GM19438 (cell line): ENCODE measurements around the gene RPA1.

Source experiments
- ATAC-seq: cut with Tn5 transposase; IDR thresholded peaks from one replicate; pipeline ENCODE4 v1.9.1; 2021; ENCODE audit warnings: low read depth; ENCODE audit not compliant: unreplicated experiment

The RPA1 gene

GRCh38 chr17:1936766-1937165 lies 107.0 kb downstream of the RPA1 start:
- ATAC-seq: no peak

GRCh38 chr17:1937461-1937860 lies 107.7 kb downstream of the RPA1 start:
- no peak for ATAC-seq

GRCh38 chr17:1939981-1940809 lies 110.4 kb downstream of the RPA1 start:
- ATAC-seq: no peak

DNA sequence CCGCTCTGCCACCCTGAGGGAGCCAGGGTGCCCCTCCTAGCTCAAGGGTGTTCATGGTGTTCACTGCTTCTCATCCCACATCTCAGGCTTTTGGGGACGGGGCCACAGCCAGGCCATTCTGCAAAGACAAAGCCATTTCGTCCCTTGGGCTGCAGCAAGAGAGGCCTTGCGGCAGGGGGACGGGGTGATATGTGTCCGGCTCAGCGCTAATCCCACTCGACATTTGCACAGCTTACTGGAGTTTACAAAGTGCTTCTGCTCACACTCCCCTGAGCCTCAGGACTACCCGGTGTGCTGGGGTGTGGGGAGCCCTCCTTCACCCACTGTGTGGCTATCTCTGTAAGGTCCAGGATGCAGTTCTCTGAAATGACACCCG lies 111.0 kb downstream of the RPA1 start:
- ATAC-seq: no peak

- no peak for ATAC-seq
Observed at GRCh38 chr17:1941272-1942065, 111.7 kb downstream of the RPA1 start.

DNA sequence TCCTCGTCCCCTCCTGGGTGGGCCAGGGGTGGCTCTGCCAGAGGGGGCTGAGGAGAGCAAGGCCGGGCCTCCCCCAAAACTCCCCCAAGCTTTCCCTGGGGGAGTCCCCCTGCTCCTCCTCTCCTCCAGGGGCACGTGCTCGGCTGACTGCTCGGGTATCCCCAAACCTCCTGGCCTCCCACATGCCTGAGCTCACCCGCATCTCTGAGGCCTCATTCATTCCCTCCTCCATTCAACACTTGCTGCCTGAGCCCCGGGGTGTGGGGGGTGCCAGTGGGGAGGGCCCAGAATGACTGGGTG lies 112.2 kb downstream of the RPA1 start:
- ATAC-seq: no peak

DNA sequence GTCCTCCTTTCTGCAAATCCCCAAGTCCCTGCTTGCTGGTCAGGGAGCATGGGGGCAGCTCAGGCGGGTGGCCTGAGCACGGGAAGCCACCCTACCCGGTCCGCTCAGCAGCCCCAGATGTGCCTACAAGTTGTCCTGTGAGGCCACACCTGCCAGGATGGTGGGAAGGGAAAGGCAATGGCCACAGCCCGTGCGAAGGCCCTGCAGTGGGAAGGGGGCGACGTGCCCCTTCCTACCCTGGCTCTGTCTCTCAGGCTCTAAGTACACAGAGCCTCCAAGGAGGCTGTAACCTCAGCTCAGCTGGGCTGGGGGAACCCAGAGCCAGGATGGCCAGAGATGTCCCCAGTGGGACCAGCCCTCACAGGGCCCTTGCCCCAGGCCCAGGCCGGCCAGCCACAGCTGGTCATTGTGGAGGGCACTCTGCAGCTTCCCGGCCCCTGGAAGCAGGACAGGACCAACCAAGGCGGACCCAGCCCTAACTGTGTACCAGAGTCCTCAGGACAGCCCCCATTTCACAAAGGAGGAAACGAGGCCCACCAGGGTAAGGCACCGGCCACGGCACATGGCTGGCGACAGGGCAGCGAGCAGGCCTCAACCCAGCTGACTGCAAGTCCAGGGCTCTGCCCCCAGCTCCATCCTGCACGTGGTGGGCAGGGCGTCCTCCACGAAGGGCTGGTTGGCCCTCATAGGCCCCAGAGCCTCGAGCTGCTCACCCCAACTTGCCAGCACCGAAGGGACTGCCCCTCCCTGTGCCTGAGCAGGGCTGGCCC lies 113.0 kb downstream of the RPA1 start:
- no peak for ATAC-seq

DNA sequence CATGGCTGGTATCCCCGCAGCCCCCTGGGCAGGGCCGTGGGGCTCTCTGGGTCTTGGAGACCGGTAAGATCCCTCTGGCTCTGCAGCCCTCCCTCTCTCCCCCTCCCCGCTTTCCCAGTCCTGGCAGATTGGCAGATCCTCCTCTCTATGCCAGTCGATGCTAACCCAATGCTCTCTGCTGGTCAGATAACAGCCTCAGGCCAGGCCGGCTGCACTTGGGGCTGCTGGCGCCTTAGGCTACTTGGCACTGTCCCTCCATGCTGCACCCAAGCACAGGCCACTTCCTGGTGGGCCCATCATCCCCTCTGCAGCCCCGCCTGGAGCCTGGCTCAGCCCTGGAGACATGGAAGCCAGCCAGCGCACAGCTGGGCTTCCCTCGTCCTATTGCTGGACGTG lies 113.6 kb downstream of the RPA1 start:
- ATAC-seq: no peak

GRCh38 chr17:1945621-1946020 lies 115.8 kb downstream of the RPA1 start:
- no peak for ATAC-seq

- ATAC-seq: no peak
Observed at GRCh38 chr17:1946021-1946932, 116.5 kb downstream of the RPA1 start.

- ATAC-seq: no peak
Observed at GRCh38 chr17:1947229-1947742, 117.5 kb downstream of the RPA1 start.

DNA sequence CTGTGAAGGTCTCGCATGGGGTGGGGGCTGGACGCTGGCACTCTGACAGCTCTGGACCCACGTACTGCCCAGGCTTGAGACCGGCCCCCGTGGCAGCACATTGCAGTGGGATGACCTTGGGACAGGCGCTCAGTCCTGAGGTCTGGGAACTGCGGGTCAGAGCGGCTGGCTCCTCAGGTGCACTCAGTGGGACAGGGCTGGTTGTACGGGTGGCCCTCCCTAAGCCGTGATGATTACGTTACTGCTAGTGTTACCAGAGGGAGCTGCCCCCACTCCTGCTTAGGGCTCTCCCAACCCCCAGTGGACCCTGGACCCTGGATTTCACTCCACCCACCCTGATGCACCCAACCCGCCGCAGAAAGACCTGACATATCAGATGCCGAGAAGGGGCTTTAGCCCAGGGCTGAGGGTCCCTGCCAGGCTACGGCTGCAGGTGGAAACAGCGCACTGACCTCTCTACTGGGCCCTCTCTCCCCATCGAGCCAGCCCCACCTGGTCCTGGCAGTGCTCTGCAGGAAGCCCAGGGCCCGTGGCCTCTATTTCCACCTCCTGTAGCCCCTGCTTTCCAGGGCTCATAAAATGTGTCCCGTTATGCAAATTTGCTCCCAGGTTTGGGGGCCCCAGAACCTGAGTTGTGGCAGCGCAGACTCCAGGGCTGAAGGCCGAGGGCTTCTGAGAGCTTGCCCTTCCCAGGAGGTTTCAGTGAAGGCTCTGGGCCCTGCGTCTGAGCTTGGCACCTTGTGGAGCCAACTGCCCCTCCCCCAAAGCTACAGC lies 118.1 kb downstream of the RPA1 start:
- ATAC-seq: no peak

GRCh38 chr17:1948517-1948825 lies 118.7 kb downstream of the RPA1 start:
- ATAC-seq: no peak
